ENCODE results near the gene ANO2. TPM values are rescaled to one million over a fixed set of nuclear protein-coding genes. Genes with fewer than 3 reads are reported as not detected.

The ANO2 gene
- total RNA-seq, 1 experiment from 2014 or later = not detected

Other genes with a start within 250 kb of the ANO2 start
- 0.07 TPM in 1 of 2 replicates, not detected in the other for gene VWF, start 179.4 kb upstream of the ANO2 start, total RNA-seq (2014; rRNA removed; shearing (Covaris generic); ENCODE audit: low replicate concordance)

All from Caki2 (cell line).